Melanocyte of skin (primary cell): Measurements from ENCODE around the gene OGG1. TPM values are rescaled to one million over a fixed set of nuclear protein-coding genes. Genes with fewer than 3 reads are reported as not detected.

Experiments
- total RNA-seq, 2 donors: library from RNA; depleted of rRNA; stranded (reverse); fragments of >200 nt; gene quantifications; 2 replicates each; pipeline ENCODE4 v1.2.3, GENCODE V29; 2012

OGG1 gene
- 10 to 100 TPM; 12.7 to 19.3 TPM for total RNA-seq

DNA sequence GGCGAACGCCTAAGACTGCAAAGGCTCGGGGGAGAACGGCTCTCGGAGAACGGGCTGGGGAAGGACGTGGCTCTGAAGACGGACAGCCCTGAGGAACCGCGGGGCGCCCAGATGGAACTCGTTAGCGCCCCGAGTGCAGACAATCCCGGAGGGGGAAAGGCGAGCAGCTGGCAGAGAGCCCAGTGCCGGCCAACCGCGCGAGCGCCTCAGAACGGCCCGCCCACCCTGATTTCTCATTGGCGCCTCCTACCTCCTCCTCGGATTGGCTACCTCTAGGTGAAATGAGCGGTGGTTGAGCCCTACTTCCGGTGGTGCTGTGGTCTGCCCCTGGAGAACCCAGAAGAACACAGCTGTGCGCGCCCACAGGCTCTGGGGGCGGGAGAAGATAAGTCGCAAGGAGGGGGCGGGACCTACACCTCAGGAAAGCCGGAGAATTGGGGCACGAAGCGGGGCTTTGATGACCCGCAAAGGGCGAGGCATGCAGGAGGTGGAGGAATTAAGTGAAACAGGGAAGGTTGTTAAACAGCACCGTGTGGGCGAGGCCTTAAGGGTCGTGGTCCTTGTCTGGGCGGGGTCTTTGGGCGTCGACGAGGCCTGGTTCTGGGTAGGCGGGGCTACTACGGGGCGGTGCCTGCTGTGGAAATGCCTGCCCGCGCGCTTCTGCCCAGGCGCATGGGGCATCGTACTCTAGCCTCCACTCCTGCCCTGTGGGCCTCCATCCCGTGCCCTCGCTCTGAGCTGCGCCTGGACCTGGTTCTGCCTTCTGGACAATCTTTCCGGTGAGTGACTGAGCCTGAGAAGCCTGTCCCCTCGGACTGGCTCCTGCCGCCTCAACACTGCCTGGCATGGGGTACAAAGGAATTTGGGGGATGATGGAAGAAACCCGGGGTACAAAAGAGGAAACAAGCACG lies at the start of gene OGG1:
Gene OGG1, plus strand, starts transcription at position 308 of the 911 bp plus-strand sequence. Its CDS starts 335 bp downstream, at position 643.

DNA sequence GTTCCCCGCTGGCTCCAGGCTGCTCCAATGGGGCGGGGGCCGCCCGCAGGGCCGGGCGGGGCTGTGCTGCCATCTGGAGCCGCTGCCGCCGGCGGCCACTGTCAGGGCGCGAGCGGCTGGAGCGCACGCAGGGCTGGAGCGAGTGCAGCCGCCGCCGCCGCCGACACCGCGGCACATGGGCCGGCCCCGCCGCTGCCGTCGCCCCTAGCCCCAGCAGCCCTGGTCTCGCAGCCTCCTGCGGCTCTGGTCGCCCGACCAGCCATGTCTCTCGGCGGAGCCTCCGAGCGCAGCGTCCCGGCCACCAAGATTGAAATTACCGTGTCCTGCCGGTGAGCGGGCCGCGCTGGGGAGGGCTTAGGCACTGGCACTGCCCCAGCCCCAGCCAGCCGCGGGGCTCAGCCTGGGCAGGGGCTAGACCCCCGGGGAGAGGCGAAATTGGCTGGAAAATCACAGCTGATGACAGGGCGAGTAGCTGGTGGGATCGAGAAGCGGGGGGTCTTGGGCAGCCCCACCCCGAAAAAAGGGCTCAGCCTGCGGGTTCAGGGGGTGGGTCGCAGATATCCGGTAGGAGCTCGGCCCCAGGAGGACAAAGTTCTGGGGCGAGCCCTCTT lies 45.9 kb upstream of the OGG1 start, which contains the start of gene CPNE9:
Gene CPNE9, plus strand, starts transcription at position 98 of the 611 bp plus-strand sequence. Its CDS starts 164 bp downstream, at position 262.

DNA sequence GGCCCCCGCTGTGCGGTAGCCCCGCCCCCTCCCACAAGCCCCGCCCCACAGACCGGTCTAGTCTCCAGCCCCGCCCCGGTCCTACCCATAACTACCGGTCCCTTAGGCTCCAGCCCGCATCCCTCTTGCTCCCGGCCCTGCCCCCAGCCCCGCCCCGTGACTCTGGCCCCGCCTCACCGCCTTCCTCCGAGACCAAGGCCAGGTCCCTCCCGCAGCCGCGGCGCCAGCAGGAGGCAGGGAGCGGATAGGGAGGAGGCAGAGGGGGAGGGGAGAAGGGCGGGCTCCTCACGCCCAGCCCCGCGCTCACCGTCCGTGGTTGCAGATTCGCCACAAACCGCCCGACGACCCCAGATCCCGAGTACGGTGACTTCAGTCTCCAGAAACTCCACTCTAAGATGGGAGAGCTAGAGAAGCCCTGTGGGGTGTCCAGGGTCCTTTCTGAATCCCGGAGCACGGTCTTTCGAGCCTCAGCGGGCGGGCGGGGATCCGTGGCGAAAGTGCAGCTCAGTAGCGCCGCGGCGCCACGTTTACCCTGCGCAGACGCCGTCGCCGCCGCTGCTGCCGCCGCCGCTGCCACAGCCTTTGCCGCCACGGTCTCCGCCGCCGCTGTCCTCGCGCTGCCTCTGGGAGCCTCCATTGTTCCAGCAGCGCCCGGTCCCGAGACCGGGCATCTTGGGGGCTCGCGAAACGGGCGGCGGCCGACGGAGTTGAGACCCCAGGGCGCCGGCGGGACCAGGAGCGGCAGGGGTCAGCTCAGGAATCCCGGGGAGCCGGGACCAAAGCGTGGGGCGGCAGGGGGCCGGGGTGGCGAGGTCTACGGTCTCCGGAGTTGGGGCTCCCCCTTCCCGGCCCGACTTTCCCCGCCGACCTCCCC lies 18.3 kb upstream of the OGG1 start, which contains the start of gene BRPF1:
Gene BRPF1, plus strand, starts transcription at position 530 of the 874 bp plus-strand sequence. CDS start 2,406 bp downstream, outside the sequence.

DNA sequence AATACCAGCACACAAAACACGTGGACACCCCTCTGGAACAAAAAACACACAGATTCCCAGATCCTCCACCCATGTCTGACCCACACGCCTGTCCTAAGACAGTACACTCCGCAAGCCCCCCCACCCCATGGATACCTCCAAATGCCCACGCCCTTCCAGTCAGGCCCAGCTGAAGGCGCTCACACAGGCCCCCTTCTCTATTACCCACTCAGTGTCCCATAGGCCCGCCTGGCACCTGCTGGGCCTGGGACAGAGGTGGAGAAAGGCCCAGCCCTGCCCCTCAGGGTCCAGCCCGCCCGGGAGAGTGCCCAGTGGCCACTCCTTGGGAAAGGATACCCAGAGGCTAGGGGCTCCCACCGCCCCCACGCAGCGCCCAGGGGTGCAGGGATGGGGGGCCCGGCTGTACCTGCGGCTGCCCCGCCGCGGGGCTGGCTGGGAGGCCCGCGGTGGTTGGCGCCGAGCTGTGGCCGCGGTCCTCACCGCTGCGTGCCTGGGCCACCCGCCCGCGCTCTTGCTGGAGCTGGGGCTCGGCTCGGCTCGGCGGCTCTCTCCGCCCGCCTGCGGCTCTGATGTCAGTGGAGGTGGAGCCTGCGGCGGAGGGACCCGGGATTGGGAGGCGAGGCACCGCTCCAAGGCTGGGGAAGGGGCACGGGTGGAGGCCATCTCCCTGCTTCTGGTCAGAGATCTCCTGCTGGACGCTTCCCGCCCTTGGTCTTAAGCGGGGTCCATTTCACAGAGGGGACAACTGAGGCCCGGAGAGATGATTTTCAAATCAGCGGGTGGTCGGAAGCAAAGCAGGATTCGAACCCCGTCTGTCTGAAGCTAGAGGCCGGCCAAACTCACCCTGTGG lies 19.9 kb downstream of the OGG1 start, which contains the start of gene CAMK1:
Gene CAMK1, minus strand, starts transcription at position 522 of the 850 bp plus-strand sequence. CDS start 2,198 bp downstream, outside the sequence.

DNA sequence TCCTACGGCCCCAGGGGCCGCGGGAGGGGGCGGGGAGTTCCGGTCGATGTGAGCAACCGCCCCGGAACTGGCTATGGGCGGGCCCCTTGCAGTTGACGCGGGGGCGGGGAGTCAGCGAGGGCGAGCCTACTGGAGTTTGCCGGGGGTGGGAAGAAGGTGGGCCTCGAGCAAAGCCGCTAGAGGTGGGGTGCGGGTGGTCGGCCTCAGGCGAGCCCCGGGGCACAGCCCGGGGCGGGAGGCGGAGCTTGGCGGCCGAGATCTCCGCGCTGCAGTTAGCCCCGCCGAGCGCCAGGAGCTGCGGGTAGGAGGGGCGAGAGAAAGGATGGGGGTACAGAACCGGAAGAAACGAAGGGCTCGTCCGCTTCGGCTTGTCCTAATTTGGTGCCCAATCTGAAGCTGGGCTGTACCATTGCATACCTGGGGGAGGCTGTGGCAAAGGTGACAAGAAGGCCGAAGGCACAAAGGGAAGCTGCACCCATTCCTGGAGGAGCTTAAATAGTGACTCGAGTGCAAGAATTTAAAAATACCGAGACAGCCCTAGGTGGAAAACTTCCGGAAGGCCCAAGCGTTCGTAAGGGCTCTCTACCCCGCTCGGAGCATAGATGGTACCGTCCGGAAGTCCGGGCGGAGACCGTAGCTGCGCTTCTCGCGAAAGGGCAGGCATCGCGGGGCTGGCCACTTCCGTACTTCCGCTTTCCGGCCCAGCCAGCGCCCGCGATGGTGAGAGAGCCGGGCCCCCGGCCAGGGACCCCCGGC lies 42.8 kb downstream of the OGG1 start, which contains the start of the genes ARPC4 and TADA3:
Gene ARPC4, plus strand, starts transcription at position 678 of the 756 bp plus-strand sequence. Its CDS starts 40 bp downstream, at position 718.
Gene TADA3, minus strand, starts transcription at position 69 of the 756 bp plus-strand sequence. CDS start 1,007 bp downstream, outside the sequence.

Other genes starting within 250 kb of the OGG1 start
- gene LHFPL4, start 196.1 kb upstream of the OGG1 start, total RNA-seq: not detected
- gene MTMR14, start 100.4 kb upstream of the OGG1 start, total RNA-seq: 10 to 100 TPM; 46.5 to 50.6 TPM
- not detected for gene CPNE9, start 46.1 kb upstream of the OGG1 start, total RNA-seq
- gene BRPF1, start 18.2 kb upstream of the OGG1 start, total RNA-seq: 10 to 100 TPM; 14.1 to 19.6 TPM
- 10 to 100 TPM; 11.0 to 12.0 TPM for gene CAMK1, start 20.0 kb downstream of the OGG1 start, total RNA-seq
- 10 to 100 TPM; 52.6 to 58.8 TPM for gene TADA3, start 42.5 kb downstream of the OGG1 start, total RNA-seq
- 100 to 1,000 TPM; 248 to 332 TPM for gene ARPC4, start 43.1 kb downstream of the OGG1 start, total RNA-seq
- gene TTLL3, start 60.3 kb downstream of the OGG1 start, total RNA-seq: 10 to 100 TPM in 1 of 2 donors, 1 to 10 TPM in 1; 5.3 to 13.1 TPM
- 10 to 100 TPM; 29.9 to 47.0 TPM for gene RPUSD3, start 94.1 kb downstream of the OGG1 start, total RNA-seq
- not detected for gene CIDEC, start 130.3 kb downstream of the OGG1 start, total RNA-seq
- gene JAGN1, start 140.7 kb downstream of the OGG1 start, total RNA-seq: 10 to 100 TPM; 41.6 to 51.0 TPM
- gene IL17RE, start 152.9 kb downstream of the OGG1 start, total RNA-seq: 1 to 10 TPM; 1.0 to 1.3 TPM
- 10 to 100 TPM; 42.3 to 42.7 TPM for gene IL17RC, start 167.1 kb downstream of the OGG1 start, total RNA-seq
- gene CRELD1, start 183.9 kb downstream of the OGG1 start, total RNA-seq: 10 to 100 TPM; 15.5 to 16.0 TPM
- gene PRRT3, start 202.5 kb downstream of the OGG1 start, total RNA-seq: 1 to 10 TPM in 1 of 2 donors, under 1 TPM in 1; 1.00 to 4.5 TPM
- 10 to 100 TPM; 71.6 to 96.6 TPM for gene EMC3, start 236.9 kb downstream of the OGG1 start, total RNA-seq